GM18951 (cell line): ENCODE data around the gene MGAM2.
"Not testable (repeated sequence)": the region's sequence is repeated elsewhere in the genome, so short reads cannot be mapped to it uniquely, and the experiment has no call there.

Experiments
- POLR2A ChIP-seq: IDR thresholded peaks from 4 replicates; pipeline ENCODE4 v1.6.1; 2011; ENCODE audit warnings: mild to moderate bottlenecking; ENCODE audit not compliant: insufficient read length, insufficient read depth; ENCODE audit errors: extremely low read depth
- in situ Hi-C: fragments of 300-500 bp; cut with MboI; formaldehyde crosslinking; loops from one replicate; pipeline ENCODE4 v1.12.0; 2022; ENCODE audit warnings: low sequenced_read_pairs, mixed read lengths, inconsistent platforms; ENCODE audit not compliant: unreplicated experiment

MGAM2 gene

GRCh38 chr7:142111499-142111898 is at the start of gene MGAM2:
TSS of gene MGAM2 (plus strand) at chr7:142111718. CDS start at chr7:142116874, 5,156 bp downstream.
- in situ Hi-C loops, result no loop called here

GRCh38 chr7:142063551-142064442 is 47.7 kb upstream of the MGAM2 start:
- in situ Hi-C loops, result no loop called here

More at GRCh38 chr7:142111499-142111898, at the start of gene MGAM2:
- no peak for TF ChIP-seq POLR2A

GRCh38 chr7:142066536-142066935 is 45.0 kb upstream of the MGAM2 start:
- TF ChIP-seq POLR2A, result no peak
- in situ Hi-C loops, result no loop called here

More at GRCh38 chr7:142063551-142064442, 47.7 kb upstream of the MGAM2 start:
- no peak for TF ChIP-seq POLR2A

- no peak for TF ChIP-seq POLR2A
- in situ Hi-C loops, result no loop called here
Observed at GRCh38 chr7:142077762-142078161, 33.8 kb upstream of the MGAM2 start.

GRCh38 chr7:142083605-142084004 is 27.9 kb upstream of the MGAM2 start:
- TF ChIP-seq POLR2A, result no peak
- in situ Hi-C loops, result no loop called here

GRCh38 chr7:142085428-142085827 is 26.1 kb upstream of the MGAM2 start:
- no peak for TF ChIP-seq POLR2A
- in situ Hi-C loops, result no loop called here

- TF ChIP-seq POLR2A, result no peak
- in situ Hi-C loops, result no loop called here
Observed at GRCh38 chr7:142088022-142088714, 23.4 kb upstream of the MGAM2 start.

- in situ Hi-C loops, result no loop called here
- no peak for TF ChIP-seq POLR2A
Observed at GRCh38 chr7:142089035-142089434, 22.5 kb upstream of the MGAM2 start.

GRCh38 chr7:142091961-142092360 is 19.6 kb upstream of the MGAM2 start:
- in situ Hi-C loops, result no loop called here
- TF ChIP-seq POLR2A, result no peak

GRCh38 chr7:142094861-142095260 is 16.7 kb upstream of the MGAM2 start:
- in situ Hi-C loops, result no loop called here
- no peak for TF ChIP-seq POLR2A

GRCh38 chr7:142097571-142097970 is 13.9 kb upstream of the MGAM2 start:
- in situ Hi-C loops, result no loop called here
- TF ChIP-seq POLR2A, result no peak

GRCh38 chr7:142098004-142098403 is 13.5 kb upstream of the MGAM2 start:
- in situ Hi-C loops, result no loop called here
- TF ChIP-seq POLR2A, result no peak

GRCh38 chr7:142099347-142099746 is 12.2 kb upstream of the MGAM2 start:
- in situ Hi-C loops, result not testable (repeated sequence)

GRCh38 chr7:142100634-142101033 is 10.9 kb upstream of the MGAM2 start:
- in situ Hi-C loops, result no loop called here
- TF ChIP-seq POLR2A, result no peak

- in situ Hi-C loops, result not testable (repeated sequence)
Observed at GRCh38 chr7:142101794-142102193, 9.7 kb upstream of the MGAM2 start.
